Left ventricle myocardium inferior (tissue), 1 donor: ENCODE results near the gene PNMT. TPM values are rescaled to one million over a fixed set of nuclear protein-coding genes. Genes with fewer than 3 reads are reported as not detected.

Source experiments
- DNase-seq: peaks from one replicate; pipeline ENCODE4 v3.0.0-alpha.2; 2020
- H3K27ac ChIP-seq: fragments of 200-600 bp; replicated peaks from 2 replicates; pipeline ENCODE4 v1.8.0; 2021
- H3K27me3 ChIP-seq: fragments of 200-600 bp; 2 replicates; pipeline ENCODE4 v1.8.0; 2021; ENCODE audit warnings: low read depth
- H3K36me3 ChIP-seq: fragments of 200-600 bp; 2 replicates; pipeline ENCODE4 v1.8.0; 2021
- H3K4me1 ChIP-seq: fragments of 200-600 bp; 2 replicates; pipeline ENCODE4 v1.8.0; 2021
- H3K4me3 ChIP-seq: fragments of 200-600 bp; 2 replicates; pipeline ENCODE4 v1.8.0; 2021; ENCODE audit warnings: mild to moderate bottlenecking, moderate library complexity
- H3K9me3 ChIP-seq: fragments of 200-600 bp; replicated peaks from 2 replicates; pipeline ENCODE4 v1.8.0; 2021
- CTCF ChIP-seq: fragments of 200-600 bp; IDR thresholded peaks from 2 replicates; pipeline ENCODE4 v1.8.0; 2021; ENCODE audit warnings: antibody characterized with exemption, mild to moderate bottlenecking, borderline replicate concordance
- intact Hi-C: fragments of 100-400 bp; cut with micrococcal nuclease; formaldehyde crosslinking; loops from one replicate; pipeline ENCODE4 v1.11.0; 2022
- total RNA-seq: library from RNA; stranded (reverse); fragmentation: NEBNext Ultra II Directional; extraction: Animal tissue kit (Norgen Biotek cat#: 25700); gene quantifications from one replicate; pipeline ENCODE4 v1.2.1, GENCODE V29; 2021
- donor health status: DM: no; HTN: yes; CAD: no; lungs with severe emphysema.

Gene PNMT
- total RNA-seq, 1 donor from 2014 or later = 7.6 TPM

DNA sequence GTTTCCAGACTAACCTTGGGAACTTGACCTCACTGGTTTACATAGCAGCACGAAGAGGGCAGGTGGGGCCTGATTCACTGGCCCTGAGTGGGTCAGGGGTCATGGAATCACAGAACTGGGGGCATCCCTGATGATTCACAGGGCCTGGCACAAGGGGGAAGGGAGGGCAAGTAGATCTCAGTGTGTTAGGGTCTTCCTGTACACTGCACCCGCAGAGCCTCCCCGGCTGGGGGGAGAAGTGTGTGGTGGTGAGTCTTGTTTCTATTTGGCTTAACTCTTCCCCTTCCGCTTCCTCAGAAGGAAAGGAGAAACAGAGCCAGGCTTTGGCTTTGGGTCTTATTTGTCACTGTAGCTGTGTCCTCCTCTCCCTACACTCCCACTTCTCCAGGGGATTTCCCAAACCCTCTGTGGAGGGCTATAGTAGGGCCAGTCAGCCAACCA lies 27.6 kb upstream of the PNMT start:
- no peak for DNase-seq
- no peak overlapping the region for H3K4me3 ChIP-seq
- no peak overlapping the region for H3K27ac ChIP-seq
- TF ChIP-seq CTCF = no peak
- no peaks in the 10 kb centered on the region for H3K9me3 ChIP-seq
- intact Hi-C loops = no loop called here
- peaks cover 90% of the 10 kb centered on the region for H3K4me1 ChIP-seq
- no peaks in the 10 kb centered on the region for H3K36me3 ChIP-seq
- H3K27me3 ChIP-seq = no peaks in the 10 kb centered on the region

DNA sequence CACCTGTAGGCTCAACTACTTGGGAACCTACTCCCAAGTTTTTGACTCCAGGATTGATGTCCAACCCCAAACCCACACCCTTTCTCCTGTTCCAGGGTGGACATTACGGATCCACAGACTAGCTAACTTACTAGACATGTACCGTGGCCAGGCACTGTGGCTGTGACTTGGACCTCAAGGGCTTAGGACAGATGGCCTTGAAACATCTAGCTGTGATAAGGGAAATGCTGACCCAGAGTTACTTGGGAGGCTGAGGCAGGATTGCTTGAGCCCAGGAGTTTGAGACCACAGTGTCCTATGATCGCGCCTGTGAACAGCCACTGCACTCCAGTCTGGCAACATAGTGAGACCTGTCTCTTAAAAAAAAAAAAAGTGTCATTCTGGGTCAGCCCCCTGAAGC lies 27.2 kb upstream of the PNMT start:
- intact Hi-C loops = no loop called here
- Histone ChIP-seq H3K4me3 (no peak overlapping the region), H3K4me1 (peaks cover 89% of the 10 kb centered on the region), H3K36me3 (no peaks in the 10 kb centered on the region), H3K9me3 (no peaks in the 10 kb centered on the region), H3K27ac (no peak overlapping the region), H3K27me3 (no peaks in the 10 kb centered on the region)
- no peak for TF ChIP-seq CTCF
- no peak for DNase-seq

DNA sequence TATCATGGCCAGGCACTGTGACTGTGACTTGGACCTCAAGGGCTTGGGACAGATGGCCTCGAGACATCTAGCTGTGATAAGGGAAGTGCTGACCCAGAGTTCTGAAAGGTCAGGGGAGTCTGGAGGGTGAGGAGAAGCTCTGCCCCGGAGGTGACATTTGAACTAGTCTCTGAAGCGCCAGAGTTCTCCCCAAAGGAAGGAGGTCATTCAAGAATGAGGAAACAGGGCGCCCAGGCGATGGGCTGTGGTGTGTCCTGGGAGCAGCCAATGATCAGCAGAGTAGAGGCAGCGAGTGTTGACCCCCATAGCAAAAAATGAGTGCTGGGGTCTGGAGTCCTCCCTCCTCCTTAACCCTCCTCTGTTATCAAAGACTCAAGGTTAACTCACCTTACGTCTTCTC lies 26.4 kb upstream of the PNMT start:
- Histone ChIP-seq H3K4me3 (no peak overlapping the region), H3K9me3 (no peaks in the 10 kb centered on the region), H3K36me3 (no peaks in the 10 kb centered on the region), H3K4me1 (peaks cover 90% of the 10 kb centered on the region), H3K27me3 (no peaks in the 10 kb centered on the region), H3K27ac (no peak overlapping the region)
- no peak for TF ChIP-seq CTCF
- DNase-seq = no peak
- intact Hi-C loops = no loop called here

DNA sequence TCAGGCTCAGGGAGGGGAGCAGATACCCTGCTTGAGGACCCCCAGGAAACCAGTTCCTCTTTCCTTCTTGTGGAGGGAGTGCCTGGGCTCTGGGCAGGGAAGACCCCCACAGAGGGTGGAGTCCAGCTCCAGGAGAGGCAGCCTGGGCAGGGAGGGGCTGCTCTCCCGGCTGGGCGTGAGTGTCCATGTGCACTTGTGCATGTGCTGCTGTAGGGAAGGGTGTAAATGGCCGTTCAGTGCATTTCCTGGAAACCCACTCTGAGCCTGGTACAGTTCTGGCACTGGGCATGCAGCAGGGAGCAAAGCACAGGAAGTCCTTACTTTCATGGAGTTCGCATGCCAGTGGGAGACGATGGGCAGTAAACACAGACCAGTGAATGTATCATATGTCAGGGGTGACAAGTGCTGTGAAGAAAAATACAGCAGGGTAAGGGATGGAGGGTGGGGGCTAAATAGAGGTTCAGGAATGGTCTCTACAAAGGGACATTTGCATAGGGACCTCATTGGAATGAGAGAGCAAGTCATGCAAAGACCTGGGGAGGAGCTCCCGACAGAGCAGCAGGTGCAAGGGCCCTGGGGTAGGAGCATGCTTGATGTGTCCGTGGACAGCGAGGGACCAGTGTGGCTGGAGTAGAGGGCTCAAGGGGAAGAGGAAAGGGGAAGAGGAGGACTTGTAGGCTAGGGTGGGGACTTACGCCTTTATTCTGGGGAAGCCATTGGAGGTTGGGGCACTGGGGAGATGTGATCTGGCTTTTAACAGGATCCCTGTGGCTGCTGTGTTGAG lies 25.8 kb upstream of the PNMT start:
- H3K4me3 ChIP-seq = no peak overlapping the region
- DNase-seq = no peak
- no peaks in the 10 kb centered on the region for H3K27me3 ChIP-seq
- H3K36me3 ChIP-seq = no peaks in the 10 kb centered on the region
- intact Hi-C loops = no loop called here
- no peaks in the 10 kb centered on the region for H3K9me3 ChIP-seq
- no peak overlapping the region for H3K27ac ChIP-seq
- H3K4me1 ChIP-seq = peaks cover 87% of the 10 kb centered on the region
- no peak for TF ChIP-seq CTCF

GRCh38 chr17:39643271-39643670 lies 25.0 kb upstream of the PNMT start:
- TF ChIP-seq CTCF = no peak
- Histone ChIP-seq H3K27me3 (no peaks in the 10 kb centered on the region), H3K36me3 (no peaks in the 10 kb centered on the region), H3K4me3 (no peak overlapping the region), H3K4me1 (peaks cover 79% of the 10 kb centered on the region), H3K9me3 (no peaks in the 10 kb centered on the region), H3K27ac (no peak overlapping the region)
- intact Hi-C loops = no loop called here
- no peak for DNase-seq
